Measurements from ENCODE around the gene RPP38.

Gene RPP38

DNA sequence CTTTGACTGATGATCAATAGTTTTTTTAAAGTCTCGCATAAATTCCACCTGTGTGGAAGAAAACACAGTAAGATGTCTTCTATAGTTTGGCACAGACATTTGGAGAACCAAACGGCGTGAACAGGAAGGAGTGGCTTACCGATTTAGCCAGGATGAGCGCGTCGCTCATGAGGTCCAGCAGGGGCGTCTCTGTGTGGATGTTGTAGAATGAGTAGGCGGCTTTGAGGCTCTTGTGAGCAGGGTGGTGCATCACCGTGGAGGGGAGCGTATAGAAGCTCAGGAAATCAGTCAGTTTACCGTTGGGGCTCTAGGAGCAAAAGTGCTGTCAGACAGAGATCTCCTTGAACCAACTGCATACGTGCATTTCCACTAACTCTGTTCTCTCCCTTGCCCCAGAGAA, 15.5 kb downstream of the RPP38 start:
- DNase-seq (ENCODE audit: low read depth, low spot score) = no peak

DNA sequence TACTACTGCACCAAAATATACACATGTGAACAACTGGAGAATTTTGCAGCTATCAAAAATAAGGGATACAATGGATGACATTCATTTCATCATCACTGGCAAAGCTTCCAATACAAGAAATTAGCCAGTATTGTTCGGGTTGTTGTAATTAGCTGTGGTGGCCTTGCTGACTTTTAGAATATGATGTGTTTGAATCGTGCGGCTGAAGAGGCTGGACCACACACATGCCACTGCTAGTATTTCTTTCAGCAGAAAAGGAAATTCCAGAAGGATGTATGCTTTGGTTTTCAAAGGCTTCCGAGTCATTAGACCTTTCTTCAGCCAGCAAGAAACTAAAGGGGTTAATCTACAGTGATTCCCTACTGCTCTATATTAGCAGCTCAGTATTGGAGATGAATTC, 16.6 kb downstream of the RPP38 start:
- DNase-seq (ENCODE audit: low read depth, low spot score) = no peak

DNA sequence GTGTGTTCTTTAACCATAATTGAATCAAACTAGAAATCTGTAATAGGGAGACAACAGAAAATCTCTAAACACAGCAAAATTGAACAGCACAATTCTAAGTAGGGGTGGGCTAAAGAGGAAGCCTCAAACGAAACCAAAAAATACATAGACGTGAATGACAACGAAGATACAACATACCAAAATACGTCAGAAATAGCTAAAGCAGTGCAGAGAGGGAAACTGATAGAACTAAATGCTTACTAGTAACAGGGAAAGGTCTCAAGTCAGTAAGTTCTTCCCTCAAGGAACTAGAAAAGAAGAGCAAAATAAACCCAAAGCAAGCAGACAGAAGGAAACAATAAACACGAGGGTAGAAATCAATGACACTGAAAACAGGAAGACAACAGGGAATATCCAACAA, 19.1 kb downstream of the RPP38 start:
- no peak for DNase-seq (ENCODE audit: low read depth, low spot score)

GRCh38 chr10:15118615-15119014, 21.5 kb downstream of the RPP38 start:
- no peak for DNase-seq (ENCODE audit: low read depth, low spot score)

- DNase-seq (ENCODE audit: low read depth, low spot score) = no peak
Measured at GRCh38 chr10:15120523-15120922, 23.4 kb downstream of the RPP38 start.

DNA sequence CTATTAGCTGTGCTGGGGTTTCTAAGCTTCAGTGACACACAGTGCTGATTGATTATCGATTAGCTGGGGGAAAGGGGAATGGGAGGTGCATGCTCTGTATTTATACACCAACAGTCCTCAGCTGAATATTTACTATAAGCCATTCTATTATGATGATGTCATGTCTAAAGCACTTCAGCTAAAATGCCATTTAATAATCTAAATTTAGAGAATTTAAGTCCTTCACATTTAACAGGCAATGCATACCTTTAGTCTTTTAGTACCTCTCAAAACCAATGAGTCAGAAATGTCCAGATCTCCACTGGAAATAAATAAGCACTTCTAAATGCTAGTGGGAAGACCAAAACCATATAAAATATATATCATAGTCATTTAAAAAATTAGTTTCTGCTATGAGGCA, 24.6 kb downstream of the RPP38 start:
- DNase-seq (ENCODE audit: low read depth, low spot score) = no peak

DNA sequence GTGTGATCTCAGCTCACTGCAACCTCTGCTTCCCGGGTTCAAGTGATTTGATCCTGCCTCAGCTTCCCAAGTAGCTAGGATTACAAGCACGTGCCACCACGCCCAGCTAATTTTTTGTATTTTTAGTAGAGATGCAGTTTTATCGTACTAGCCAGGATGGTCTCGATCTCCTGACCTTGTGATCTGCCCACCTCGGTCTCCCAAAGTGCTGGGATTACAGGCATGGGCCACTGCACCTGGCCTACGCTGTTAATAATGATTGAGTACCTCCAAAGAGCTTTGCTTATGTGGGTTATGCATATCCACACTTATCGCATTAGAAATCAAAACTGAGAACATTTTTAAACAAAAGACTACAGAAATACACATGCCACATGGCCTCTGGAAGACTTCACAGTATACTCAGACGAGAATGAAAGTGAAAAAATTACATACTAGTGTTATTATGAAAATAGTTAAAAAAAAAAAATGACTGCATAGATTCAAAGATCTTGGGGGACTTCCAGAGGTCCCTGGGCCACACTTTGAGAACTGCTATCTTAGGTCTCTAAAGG, 25.4 kb downstream of the RPP38 start:
- no peak for DNase-seq (ENCODE audit: low read depth, low spot score)

DNA sequence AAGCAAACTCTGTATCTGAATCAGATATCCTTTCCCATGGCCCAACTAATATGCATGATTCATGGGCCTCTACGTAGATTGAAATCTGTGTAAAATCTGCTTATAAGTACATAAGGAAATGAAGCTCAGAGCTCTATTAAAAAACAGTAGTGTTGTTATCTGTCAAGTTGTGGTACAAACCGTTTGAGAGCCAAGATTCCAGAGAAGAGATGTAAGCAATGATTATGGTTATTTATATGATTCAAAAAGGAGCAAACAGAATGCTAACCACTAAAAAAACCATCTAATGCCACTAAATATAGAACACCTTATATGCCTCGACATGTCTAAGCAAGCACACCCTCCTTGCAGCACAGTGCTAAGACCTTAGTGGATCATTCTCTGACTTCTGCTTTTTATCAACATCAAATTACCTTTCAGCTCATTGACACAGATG, 26.6 kb downstream of the RPP38 start:
- DNase-seq (ENCODE audit: low read depth, low spot score) = no peak

- DNase-seq (ENCODE audit: low read depth, low spot score) = no peak
Measured at GRCh38 chr10:15124190-15124589, 27.0 kb downstream of the RPP38 start.

DNA sequence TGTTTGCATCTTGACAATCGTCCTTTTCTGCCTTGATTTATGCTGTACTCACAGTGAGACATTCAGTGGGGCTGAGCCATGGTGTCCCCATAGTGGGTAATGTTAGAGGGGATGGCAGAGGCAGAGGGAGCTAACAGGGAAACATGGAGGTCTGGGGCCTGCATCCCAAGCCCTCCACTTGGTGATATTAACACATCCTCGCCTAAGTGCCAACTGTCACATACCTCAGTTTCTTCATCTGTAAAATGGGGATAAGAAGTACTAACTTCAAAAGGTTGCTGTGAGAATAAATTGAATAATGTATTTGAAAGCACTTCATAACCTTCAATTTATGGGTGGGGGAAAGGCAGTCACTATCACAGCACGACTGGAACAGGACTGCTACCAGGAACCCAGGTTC, 27.8 kb downstream of the RPP38 start:
- DNase-seq (ENCODE audit: low read depth, low spot score) = no peak

- no peak for DNase-seq (ENCODE audit: low read depth, low spot score)
Measured at GRCh38 chr10:15131330-15131729, 34.2 kb downstream of the RPP38 start.

DNA sequence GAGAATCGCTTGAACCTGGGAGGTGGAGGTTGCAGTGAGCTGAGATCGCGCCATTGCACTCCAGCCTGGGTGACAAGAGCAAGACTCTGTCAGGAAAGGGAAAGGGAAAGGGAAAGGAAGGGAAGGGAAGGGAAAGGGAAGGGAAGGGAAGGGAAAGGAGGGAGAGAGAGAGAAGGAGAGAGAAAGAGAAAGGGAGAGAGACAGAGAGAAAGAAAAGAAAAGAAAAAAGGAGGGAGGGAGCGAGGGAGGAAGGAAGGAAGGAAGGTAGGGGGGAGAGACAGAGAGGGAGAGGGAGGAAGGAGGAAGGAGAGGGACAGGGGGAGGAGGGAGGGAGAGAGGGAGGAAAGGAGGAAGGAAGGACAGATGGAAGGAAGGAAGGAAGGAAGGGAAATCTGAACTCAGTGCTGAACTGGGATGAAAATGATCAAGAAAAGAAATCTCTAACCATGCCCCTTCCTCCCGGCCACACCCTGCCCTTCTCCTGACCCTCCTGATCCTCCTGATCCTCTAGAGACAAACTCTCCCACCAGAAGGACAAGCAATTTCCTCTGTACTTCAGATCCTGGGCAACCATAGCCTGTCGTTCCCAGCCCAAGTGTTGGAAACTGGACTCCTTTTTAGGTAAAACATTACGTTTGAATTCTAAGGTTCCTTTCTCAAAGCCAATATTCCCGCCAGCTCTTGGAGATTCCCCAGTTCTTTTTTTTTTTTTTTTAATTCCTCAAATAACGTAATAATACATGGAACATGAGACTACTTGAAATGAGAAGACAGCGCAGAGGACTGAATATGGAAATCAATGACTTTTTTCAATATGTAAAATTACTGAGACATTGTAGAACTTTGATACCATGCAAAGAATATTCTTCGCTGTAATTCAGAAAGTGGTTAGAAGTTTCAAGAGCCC, 39.2 kb downstream of the RPP38 start:
- no peak for DNase-seq (ENCODE audit: low read depth, low spot score)

DNA sequence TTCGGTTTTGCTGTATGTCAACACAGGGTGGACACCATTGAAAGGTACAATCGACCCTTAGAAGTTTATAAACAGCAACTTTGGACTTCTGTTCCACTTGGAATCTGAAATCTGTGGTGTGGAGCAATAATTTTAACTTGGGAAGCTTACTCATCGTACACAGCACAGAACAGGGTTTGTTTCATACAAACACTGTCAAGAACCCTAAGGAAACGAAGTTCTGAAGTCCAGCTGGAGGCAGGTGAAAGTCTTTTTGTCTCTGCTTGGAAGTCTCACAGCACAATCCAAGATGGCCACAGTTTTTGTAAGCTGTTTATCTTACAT, 39.8 kb downstream of the RPP38 start:
- DNase-seq (ENCODE audit: low read depth, low spot score) = no peak

DNA sequence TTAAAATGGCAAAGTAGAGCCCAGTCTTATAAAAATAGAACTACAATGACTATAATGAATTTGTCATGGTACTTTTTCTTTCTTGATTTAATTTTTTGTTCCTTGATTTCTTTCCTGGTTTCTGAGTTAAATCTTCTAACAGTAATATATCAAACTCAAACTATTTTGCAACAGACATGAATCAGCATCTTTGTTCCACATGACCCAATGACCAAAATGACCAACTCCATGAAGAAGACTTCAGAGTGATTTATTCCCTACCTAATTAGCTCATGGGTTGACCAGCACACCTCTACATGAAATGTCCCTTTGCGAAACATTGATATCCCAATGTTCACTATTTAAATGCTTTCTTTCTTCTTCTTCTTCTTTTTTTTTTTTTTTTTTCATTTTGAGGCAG, 40.5 kb downstream of the RPP38 start:
- DNase-seq (ENCODE audit: low read depth, low spot score) = no peak

GRCh38 chr10:15140698-15141097, 43.5 kb downstream of the RPP38 start:
- no peak for DNase-seq (ENCODE audit: low read depth, low spot score)

- no peak for DNase-seq (ENCODE audit: low read depth, low spot score)
Measured at GRCh38 chr10:15141136-15142054, 44.2 kb downstream of the RPP38 start.

DNA sequence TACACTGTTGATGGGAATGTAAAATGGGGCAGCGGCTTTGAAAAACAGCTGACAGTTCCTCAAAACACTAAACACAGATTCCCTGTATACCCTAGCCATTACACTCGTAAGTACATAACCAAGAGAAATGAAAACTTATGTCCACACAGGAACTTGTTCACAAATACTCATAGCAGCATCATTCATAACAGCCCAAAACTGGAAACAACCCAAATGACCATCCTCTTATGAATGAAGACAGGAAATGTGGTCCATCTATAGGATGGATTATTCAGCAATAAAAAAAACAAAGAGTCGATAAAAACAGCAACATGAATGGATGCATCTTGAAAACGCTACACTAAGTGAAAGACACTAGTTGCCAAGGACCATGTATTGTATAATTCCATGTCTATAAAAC, 47.6 kb downstream of the RPP38 start:
- DNase-seq (ENCODE audit: low read depth, low spot score) = no peak

- DNase-seq (ENCODE audit: low read depth, low spot score) = no peak
Measured at GRCh38 chr10:15146366-15146765, 49.2 kb downstream of the RPP38 start.

DNA sequence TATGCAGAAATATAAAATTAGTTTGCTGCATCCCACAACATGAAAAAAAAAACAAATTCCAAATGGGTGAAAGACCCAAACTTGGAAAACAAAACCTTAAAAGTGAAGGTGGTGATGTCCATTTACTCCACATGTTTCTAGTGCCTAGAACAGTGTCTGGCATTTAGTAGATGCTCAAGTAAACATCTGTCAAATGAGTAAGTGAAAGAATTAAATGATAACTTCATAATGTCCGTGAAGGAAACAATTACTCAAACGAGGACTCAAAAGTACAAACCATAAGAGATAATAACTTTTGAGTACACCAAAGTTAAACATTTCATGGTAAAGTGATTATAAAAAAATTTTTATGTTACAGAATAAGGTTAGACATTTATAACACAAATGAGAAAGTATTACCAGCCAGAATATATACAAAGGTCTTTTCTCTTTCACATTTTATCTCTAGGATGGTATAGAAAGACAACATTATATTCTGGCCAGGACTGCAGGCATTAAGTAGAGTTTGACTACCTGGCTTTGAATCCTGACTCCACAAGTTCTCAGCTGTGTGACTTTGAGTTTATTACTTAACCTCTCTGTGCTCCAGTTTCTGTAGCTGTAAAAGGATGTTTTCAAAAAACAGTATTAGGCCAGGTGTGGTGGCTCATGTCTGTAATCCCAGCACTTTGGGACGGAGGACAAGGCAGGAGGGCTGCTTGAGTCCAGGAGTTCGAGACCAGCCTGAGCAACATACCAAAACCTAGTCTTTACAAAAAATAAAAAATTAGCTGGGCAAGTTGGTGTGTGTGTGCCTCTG, 50.6 kb downstream of the RPP38 start:
- no peak for DNase-seq (ENCODE audit: low read depth, low spot score)

GRCh38 chr10:15149042-15149771, 52.1 kb downstream of the RPP38 start:
- DNase-seq (ENCODE audit: low read depth, low spot score) = no peak

DNA sequence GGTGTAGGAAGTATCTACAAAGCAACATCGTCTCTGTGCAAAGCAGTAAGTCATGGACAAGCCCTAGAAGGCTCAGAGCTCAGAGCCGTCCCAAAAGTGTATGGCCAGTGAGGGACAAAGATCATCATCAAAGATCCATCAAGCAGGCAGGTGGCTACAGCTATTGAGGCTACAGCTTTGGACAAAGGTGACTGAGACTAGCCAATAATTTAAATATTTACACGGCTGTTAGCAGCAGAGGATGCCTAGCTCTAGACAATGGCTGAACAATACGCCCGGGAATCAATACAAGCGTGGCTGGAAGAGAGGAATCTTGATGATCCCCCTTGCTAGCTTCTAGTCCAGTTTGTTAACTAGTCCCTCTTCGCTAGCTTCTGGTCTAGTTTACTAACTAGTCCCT, 53.4 kb downstream of the RPP38 start:
- no peak for DNase-seq (ENCODE audit: low read depth, low spot score)

Measured in iPS DF 19.7 (cell line).